Transverse colon (tissue), 4 donors: Measurements from ENCODE around the gene MOCS2.

Source experiments
- CTCF ChIP-seq, 5 experiments: fragments of 200-600 bp in 3 of 5; fragments of 450-650 bp in 2 of 5; sonication (generic) in 3 of 5; IDR thresholded peaks; 1 replicate in 2 of 5; 2 replicates in 3 of 5; pipeline ENCODE4 v1.5.1; 2016 to 2017; ENCODE audit warnings: antibody characterized with exemption in 5 of 5, inconsistent platforms in 3 of 5, mild to moderate bottlenecking in 2 of 5, moderate library complexity in 1 of 5
- EP300 ChIP-seq: sonication (generic); formaldehyde crosslinking; IDR thresholded peaks from one replicate; pipeline ENCODE4 v1.6.1; 2017; ENCODE audit warnings: antibody characterized with exemption, low read depth
- POLR2A ChIP-seq: fragments of 450-650 bp; IDR thresholded peaks from one replicate; pipeline ENCODE4 v1.6.1; 2016; ENCODE audit warnings: antibody characterized with exemption, mild to moderate bottlenecking, moderate library complexity
- POLR2AphosphoS5 ChIP-seq, 3 donors: sonication (generic); formaldehyde crosslinking; IDR thresholded peaks; one replicate each; pipeline ENCODE4 v1.6.1; 2016; ENCODE audit warnings: antibody characterized with exemption in 3 of 3

GRCh38 chr5:53109056-53109442 lies 508 bp downstream of the MOCS2 start:
- TF ChIP-seq POLR2AphosphoS5 (IDR thresholded peaks at IDR 0.05) (no peak), POLR2A (no peak), CTCF (IDR thresholded peaks at IDR 0.05) (no peak), EP300 (no peak)
